IMR-90 (cell line): ENCODE data around the gene LRP1B. TPM values are rescaled to one million over a fixed set of nuclear protein-coding genes. Genes with fewer than 3 reads are reported as not detected.

Experiments used
- ATAC-seq: fragments of 200-7000 bp; cut with Tn5 transposase; 2 replicates; pipeline ENCODE4 v1.9.1; 2020; ENCODE audit warnings: low read depth, mild to moderate bottlenecking, moderate library complexity
- BruUV-seq: library from RNA; stranded (reverse); fragments of 400-500 nt; replicated peaks from 2 replicates; lab custom pipeline; 2021; lab: Mats Ljungman, UMichigan
- CTCF ChIA-PET: fragments of 300-600 bp; formaldehyde crosslinking; extraction: SDS; loops from one replicate; lab custom pipeline; 2021; ENCODE audit warnings: antibody characterized with exemption; lab: Yijun Ruan, JAX
- POLR2A ChIA-PET: fragments of 300-600 bp; sonication (Branson Sonifier 250); formaldehyde crosslinking; loops from one replicate; lab custom pipeline; 2022; ENCODE audit warnings: antibody characterized with exemption; ENCODE audit not compliant: unreplicated experiment; lab: Charles Lee
- DNase-seq: peaks from one replicate; pipeline ENCODE4 v3.0.0; 2013
- H2AFZ ChIP-seq: replicated peaks from 2 replicates; pipeline ENCODE3; 2013; ENCODE audit warnings: low read length, mild to moderate bottlenecking; ENCODE audit not compliant: poor library complexity
- H2AK5ac ChIP-seq: 2 replicates; pipeline ENCODE4 v1.6.1; 2013; ENCODE audit warnings: low read depth, low read length, inconsistent platforms
- H2AK9ac ChIP-seq: replicated peaks from 2 replicates; pipeline ENCODE3; 2013; ENCODE audit warnings: mild to moderate bottlenecking, low read depth, low read length, moderate library complexity; ENCODE audit not compliant: poor library complexity
- H2BK120ac ChIP-seq: 2 replicates; pipeline ENCODE4 v1.6.1; 2013; ENCODE audit warnings: low read depth, low read length, inconsistent platforms
- H2BK15ac ChIP-seq: 3 replicates; pipeline ENCODE4 v1.6.1; 2013; ENCODE audit warnings: low read depth, low read length, inconsistent platforms
- H2BK20ac ChIP-seq: 2 replicates; pipeline ENCODE4 v1.6.1; 2013; ENCODE audit warnings: low read depth, mild to moderate bottlenecking, inconsistent platforms, low read length, moderate library complexity
- H2BK5ac ChIP-seq: 2 replicates; pipeline ENCODE4 v1.6.1; 2013; ENCODE audit warnings: mild to moderate bottlenecking, low read depth, low read length, inconsistent platforms; ENCODE audit not compliant: poor library complexity, severe bottlenecking
- H3K14ac ChIP-seq: replicated peaks from 2 replicates; pipeline ENCODE4 v1.6.1; 2013; ENCODE audit warnings: low read depth, low read length, inconsistent platforms
- H3K18ac ChIP-seq: 2 replicates; pipeline ENCODE4 v1.6.1; 2013; ENCODE audit warnings: low read depth, low read length, control low read depth
- H3K23ac ChIP-seq: 2 replicates; pipeline ENCODE4 v1.6.1; 2013; ENCODE audit warnings: low read depth, low read length, inconsistent platforms
- H3K27ac ChIP-seq: 2 replicates; pipeline ENCODE4 v1.5.1; 2013; ENCODE audit warnings: mild to moderate bottlenecking, control low read depth, low read length; ENCODE audit not compliant: insufficient read depth
- H3K27me3 ChIP-seq: 2 replicates; pipeline ENCODE4 v1.6.1; 2013; ENCODE audit warnings: low read length; ENCODE audit not compliant: control insufficient read depth, insufficient read depth
- H3K36me3 ChIP-seq: 2 replicates; pipeline ENCODE4 v1.6.1; 2013; ENCODE audit warnings: low read length, mixed read lengths; ENCODE audit not compliant: control insufficient read depth, insufficient read depth
- H3K4ac ChIP-seq: 2 replicates; pipeline ENCODE4 v1.6.1; 2013; ENCODE audit warnings: low read depth, low read length, inconsistent platforms
- H3K4me1 ChIP-seq: 2 replicates; pipeline ENCODE4 v1.6.1; 2013; ENCODE audit warnings: low read length, mixed read lengths; ENCODE audit not compliant: control insufficient read depth, insufficient read depth
- H3K4me2 ChIP-seq: 2 replicates; pipeline ENCODE4 v1.6.1; 2013; ENCODE audit warnings: low read depth, mild to moderate bottlenecking, control low read depth, low read length, moderate library complexity
- H3K4me3 ChIP-seq: 2 replicates; pipeline ENCODE4 v1.5.1; 2013; ENCODE audit warnings: low read depth, mild to moderate bottlenecking, control low read depth, low read length, moderate library complexity; ENCODE audit not compliant: insufficient read depth
- H3K56ac ChIP-seq: 2 replicates; pipeline ENCODE4 v1.6.1; 2013; ENCODE audit warnings: low read length, inconsistent platforms; ENCODE audit not compliant: insufficient read depth; ENCODE audit errors: extremely low read depth
- H3K79me1 ChIP-seq, 2 experiments: 2 replicates each; pipeline ENCODE4 v1.6.1; 2013; ENCODE audit warnings: low read length in 2 of 2, inconsistent platforms in 1 of 2, low read depth in 1 of 2
- H3K9ac ChIP-seq: 2 replicates; pipeline ENCODE4 v1.6.1; 2013; ENCODE audit warnings: low read depth, low read length, control low read depth
- H3K9me1 ChIP-seq: 2 replicates; pipeline ENCODE4 v1.6.1; 2013; ENCODE audit warnings: low read length, inconsistent platforms; ENCODE audit not compliant: insufficient read depth
- H3K9me3 ChIP-seq: 2 replicates; pipeline ENCODE4 v1.6.1; 2013; ENCODE audit warnings: low read length; ENCODE audit not compliant: control insufficient read depth, insufficient read depth
- H4K20me1 ChIP-seq: 2 replicates; pipeline ENCODE4 v1.6.1; 2013; ENCODE audit warnings: low read length, inconsistent platforms; ENCODE audit not compliant: insufficient read depth
- H4K5ac ChIP-seq: 2 replicates; pipeline ENCODE4 v1.6.1; 2013; ENCODE audit warnings: mild to moderate bottlenecking, low read depth, low read length, control low read depth
- H4K8ac ChIP-seq, 2 experiments: 2 replicates each; pipeline ENCODE4 v1.6.1; 2013; ENCODE audit warnings: low read depth in 2 of 2, low read length in 2 of 2, control low read depth in 1 of 2, inconsistent platforms in 1 of 2
- H4K91ac ChIP-seq: 2 replicates; pipeline ENCODE4 v1.6.1; 2013; ENCODE audit warnings: low read depth, low read length, inconsistent platforms; ENCODE audit not compliant: insufficient read depth
- BHLHE40 ChIP-seq: fragments of 150-350 bp; IDR thresholded peaks from 2 replicates; pipeline ENCODE4 v1.6.1; 2016; ENCODE audit warnings: mild to moderate bottlenecking, low read depth, low read length
- POLR2A ChIP-seq: IDR thresholded peaks from 2 replicates; pipeline ENCODE4 v1.6.1; 2012; ENCODE audit warnings: mild to moderate bottlenecking, low read depth, low read length
- RAD21 ChIP-seq: IDR thresholded peaks from 2 replicates; pipeline ENCODE4 v1.6.1; 2012; ENCODE audit warnings: low read length, improper control_type of control experiment
- RCOR1 ChIP-seq: IDR thresholded peaks from 2 replicates; pipeline ENCODE4 v1.6.1; 2012; ENCODE audit warnings: mild to moderate bottlenecking, low read length, improper control_type of control experiment; ENCODE audit not compliant: insufficient replicate concordance
- RFX5 ChIP-seq: IDR thresholded peaks from 2 replicates; pipeline ENCODE4 v1.8.0; 2012; ENCODE audit warnings: low read depth, mild to moderate bottlenecking, low read length, moderate library complexity
- WGBS, 2 experiments: methylation state at CpG; one replicate each; pipeline versions ENCODE4 v1.1.5 to v1.1.7; 2013; ENCODE audit warnings: missing lambda C conversion rate in 2 of 2; ENCODE audit not compliant: insufficient read length in 1 of 2; ENCODE audit errors: extremely low coverage in 2 of 2; 5-methylcytosine and 5-hydroxymethylcytosine counted together
- dilution Hi-C: fragments of 300-500 bp; cut with HindIII; formaldehyde crosslinking; loops from one replicate; pipeline ENCODE4 v1.14.3; 2018; ENCODE audit warnings: low sequenced_read_pairs; ENCODE audit not compliant: unreplicated experiment
- in situ Hi-C: fragments of 300-500 bp; cut with MboI; formaldehyde crosslinking; loops from 3 replicates; pipeline ENCODE4 v1.14.3; 2019; ENCODE audit warnings: low sequenced_read_pairs, inconsistent platforms, mixed read lengths
- intact Hi-C: fragments of 100-400 bp; cut with micrococcal nuclease; formaldehyde crosslinking; loops from 2 replicates; pipeline ENCODE4 v1.10.0; 2022
- polyA plus RNA-seq, 3 experiments: library from polyadenylated mRNA; depleted of rRNA; stranded (reverse); fragments of >200 nt; gene quantifications; 2 replicates each; pipeline ENCODE4 v1.2.3, GENCODE V29; 2012; ENCODE audit warnings: low replicate concordance in 1 of 3
- total RNA-seq: library from RNA; depleted of rRNA; stranded (reverse); fragments of >200 nt; gene quantifications from 2 replicates; pipeline ENCODE4 v1.2.3, GENCODE V29; 2012
- TF ChIP-seq, protein P1 (sequence below): conservative IDR thresholded peaks from 2 replicates; pipeline ENCODE4 v1.5.1; 2012; ENCODE audit warnings: mild to moderate bottlenecking, low read depth, low read length, improper control_type of control experiment
- TF ChIP-seq, protein P2 (sequence below): fragments of 150-350 bp; IDR thresholded peaks from 2 replicates; pipeline ENCODE4 v1.6.1; 2017; ENCODE audit warnings: mild to moderate bottlenecking, antibody characterized with exemption, low read length, low read depth

Gene LRP1B
- total and polyA plus RNA-seq, 2 of the 4 experiments (the other 2 are of a cell fraction), result under 0.01 to 0.02 TPM

DNA sequence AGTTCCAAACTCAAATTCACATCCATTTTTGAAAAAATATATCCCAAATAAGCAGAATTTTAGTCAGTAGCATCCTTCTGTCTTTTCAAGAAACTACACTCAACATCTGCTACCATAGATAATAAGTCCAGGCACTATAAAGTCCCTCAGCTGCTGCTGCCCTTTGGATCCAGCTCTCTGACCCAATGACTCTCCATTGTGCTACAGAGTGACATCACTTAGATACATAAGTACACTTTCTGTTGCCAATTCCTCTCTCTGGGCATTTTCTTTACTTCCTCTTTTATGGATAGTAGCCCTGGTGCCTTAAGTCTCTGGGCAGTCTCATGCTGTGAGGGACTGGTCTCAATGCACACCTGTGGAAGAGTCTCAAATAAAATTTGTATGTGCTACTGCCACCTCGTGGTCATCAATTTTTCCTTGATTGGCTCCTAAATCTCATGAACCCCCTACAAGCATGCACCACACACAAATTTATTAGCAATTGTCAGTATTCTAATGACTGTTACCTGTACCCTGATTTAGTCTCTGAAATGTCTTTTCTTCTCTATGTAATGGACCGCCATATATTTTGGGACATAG is 219.2 kb downstream of the LRP1B start:
- in situ Hi-C loops (no loop called here), dilution Hi-C loops (no loop called here)
- POLR2A ChIA-PET, result no interaction called here

More for the DNA sequence above, 219.2 kb downstream of the LRP1B start:
- Histone ChIP-seq H3K9ac (no peak overlapping the region), H3K79me1 (no peaks in the 10 kb centered on the region), H2BK15ac (no peak overlapping the region), H2AK5ac (no peak overlapping the region), H3K9me1 (no peaks in the 10 kb centered on the region), H4K8ac (no peak overlapping the region), H4K20me1 (no peaks in the 10 kb centered on the region), H3K18ac (no peak overlapping the region), H3K4ac (no peak overlapping the region), H2BK20ac (no peak overlapping the region), H2BK5ac (no peak overlapping the region), H3K27ac (no peak overlapping the region), H3K27me3 (no peaks in the 10 kb centered on the region), H3K4me2 (no peak overlapping the region), H3K14ac (no peak overlapping the region), H3K4me3 (no peak overlapping the region), H2AFZ (no peak overlapping the region), H3K56ac (no peak overlapping the region), H4K5ac (no peak overlapping the region), H3K23ac (no peak overlapping the region), H3K4me1 (no peaks in the 10 kb centered on the region), H3K36me3 (no peaks in the 10 kb centered on the region), H4K91ac (no peak overlapping the region), H2BK120ac (no peak overlapping the region), H3K9me3 (no peaks in the 10 kb centered on the region), H2AK9ac (no peak overlapping the region)
- intact Hi-C loops, result no loop called here
- no TSS peak for BruUV-seq
- ATAC-seq (no peak), DNase-seq (peak; percentile 8)
- WGBS, 2 experiments, result no CpG with 5 or more reads among the region's 2 CpGs
- no peak for TF ChIP-seq BHLHE40
- TF ChIP-seq, protein P1, sequence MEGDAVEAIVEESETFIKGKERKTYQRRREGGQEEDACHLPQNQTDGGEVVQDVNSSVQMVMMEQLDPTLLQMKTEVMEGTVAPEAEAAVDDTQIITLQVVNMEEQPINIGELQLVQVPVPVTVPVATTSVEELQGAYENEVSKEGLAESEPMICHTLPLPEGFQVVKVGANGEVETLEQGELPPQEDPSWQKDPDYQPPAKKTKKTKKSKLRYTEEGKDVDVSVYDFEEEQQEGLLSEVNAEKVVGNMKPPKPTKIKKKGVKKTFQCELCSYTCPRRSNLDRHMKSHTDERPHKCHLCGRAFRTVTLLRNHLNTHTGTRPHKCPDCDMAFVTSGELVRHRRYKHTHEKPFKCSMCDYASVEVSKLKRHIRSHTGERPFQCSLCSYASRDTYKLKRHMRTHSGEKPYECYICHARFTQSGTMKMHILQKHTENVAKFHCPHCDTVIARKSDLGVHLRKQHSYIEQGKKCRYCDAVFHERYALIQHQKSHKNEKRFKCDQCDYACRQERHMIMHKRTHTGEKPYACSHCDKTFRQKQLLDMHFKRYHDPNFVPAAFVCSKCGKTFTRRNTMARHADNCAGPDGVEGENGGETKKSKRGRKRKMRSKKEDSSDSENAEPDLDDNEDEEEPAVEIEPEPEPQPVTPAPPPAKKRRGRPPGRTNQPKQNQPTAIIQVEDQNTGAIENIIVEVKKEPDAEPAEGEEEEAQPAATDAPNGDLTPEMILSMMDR, result 0 out of 2 replicates have a peak, but pooled peaks have one; percentile 23
- TF ChIP-seq POLR2A, result no peak
- TF ChIP-seq RCOR1, result no peak
- TF ChIP-seq, protein P2, sequence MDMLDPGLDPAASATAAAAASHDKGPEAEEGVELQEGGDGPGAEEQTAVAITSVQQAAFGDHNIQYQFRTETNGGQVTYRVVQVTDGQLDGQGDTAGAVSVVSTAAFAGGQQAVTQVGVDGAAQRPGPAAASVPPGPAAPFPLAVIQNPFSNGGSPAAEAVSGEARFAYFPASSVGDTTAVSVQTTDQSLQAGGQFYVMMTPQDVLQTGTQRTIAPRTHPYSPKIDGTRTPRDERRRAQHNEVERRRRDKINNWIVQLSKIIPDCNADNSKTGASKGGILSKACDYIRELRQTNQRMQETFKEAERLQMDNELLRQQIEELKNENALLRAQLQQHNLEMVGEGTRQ, result no peak
- no peak for TF ChIP-seq RAD21
- no peak for TF ChIP-seq RFX5
- CTCF ChIA-PET, result interaction anchor here (0.6 to 1.0 kb wide), 3 partner anchors 9 to 593 kb away, joined by 3 read pairs; no protein-coding TSS in a partner anchor
